Stimulated activated CD8-positive, alpha-beta memory T cell treated with anti-CD3 and anti-CD28 coated beads, Interleukin-4, amount 100 ng/mL, for 4 hours (primary cell): ENCODE measurements around the gene RAPGEF1.
"Not testable (repeated sequence)": the region's sequence is repeated elsewhere in the genome, so short reads cannot be mapped to it uniquely, and the experiment has no call there.

Experiments
- DNase-seq, 2 donors: peaks; one replicate each; pipeline ENCODE4 v3.0.0-alpha.2; 2020; ENCODE audit warnings: low read depth in 2 of 2, low spot score in 1 of 2

RAPGEF1 gene

GRCh38 chr9:131728961-131729360 is 10.9 kb downstream of the RAPGEF1 start:
- peak; percentile 49 to 60 for DNase-seq

GRCh38 chr9:131728546-131728910 is 11.3 kb downstream of the RAPGEF1 start:
- no peak for DNase-seq

GRCh38 chr9:131727795-131728545 is 11.9 kb downstream of the RAPGEF1 start:
- DNase-seq: no peak

GRCh38 chr9:131727184-131727759 is 12.6 kb downstream of the RAPGEF1 start:
- no peak for DNase-seq

- DNase-seq: no peak
Observed at GRCh38 chr9:131724683-131725082, 15.2 kb downstream of the RAPGEF1 start.

- no peak for DNase-seq
Observed at GRCh38 chr9:131723632-131724031, 16.2 kb downstream of the RAPGEF1 start.

- DNase-seq: no peak
Observed at GRCh38 chr9:131722255-131722654, 17.6 kb downstream of the RAPGEF1 start.

- DNase-seq: no peak
Observed at GRCh38 chr9:131721076-131721475, 18.8 kb downstream of the RAPGEF1 start.

- no peak for DNase-seq
Observed at GRCh38 chr9:131720330-131720729, 19.5 kb downstream of the RAPGEF1 start.

- DNase-seq: no peak
Observed at GRCh38 chr9:131719262-131719908, 20.5 kb downstream of the RAPGEF1 start.

- DNase-seq: no peak
Observed at GRCh38 chr9:131717719-131718460, 22.0 kb downstream of the RAPGEF1 start.

- DNase-seq: no peak
Observed at GRCh38 chr9:131715906-131716305, 24.0 kb downstream of the RAPGEF1 start.

GRCh38 chr9:131714821-131715220 is 25.1 kb downstream of the RAPGEF1 start:
- DNase-seq: no peak

- no peak for DNase-seq
Observed at GRCh38 chr9:131714161-131714646, 25.7 kb downstream of the RAPGEF1 start.

- no peak for DNase-seq
Observed at GRCh38 chr9:131713016-131713415, 26.9 kb downstream of the RAPGEF1 start.

- DNase-seq: no peak
Observed at GRCh38 chr9:131712151-131712716, 27.6 kb downstream of the RAPGEF1 start.

GRCh38 chr9:131709771-131710431 is 30.0 kb downstream of the RAPGEF1 start:
- DNase-seq: no peak

GRCh38 chr9:131709010-131709770 is 30.7 kb downstream of the RAPGEF1 start:
- DNase-seq: not testable (repeated sequence)

- no peak for DNase-seq
Observed at GRCh38 chr9:131708226-131709002, 31.5 kb downstream of the RAPGEF1 start.
